Activated CD8-positive, alpha-beta T cell treated with anti-CD3 and anti-CD28 coated beads, Interleukin-2, amount 10 ng/mL, durations not matched to agents 7 days and 5 days (primary cell): ENCODE data around the gene NOXA1. TPM values are rescaled to one million over a fixed set of nuclear protein-coding genes. Genes with fewer than 3 reads are reported as not detected.
A peak's percentile ranks its signal among the peaks of the same experiment; 100 is the strongest.

Source experiments
- ATAC-seq: fragments of 150-1000 bp; cut with Tn5 transposase; one replicate; pipeline ENCODE4 v1.10.0; 2021; ENCODE audit warnings: moderate library complexity
- CTCF ChIA-PET: fragments of 350-600 bp; sonication (Branson Sonifier 250); formaldehyde crosslinking; loops from one replicate; lab custom pipeline; 2021; ENCODE audit warnings: antibody characterized with exemption; lab: Charles Lee
- POLR2A ChIA-PET: fragments of 350-600 bp; sonication (Branson Sonifier 250); formaldehyde crosslinking; loops from one replicate; lab custom pipeline; 2021; ENCODE audit warnings: antibody characterized with exemption; lab: Charles Lee
- DNase-seq: peaks from one replicate; pipeline ENCODE4 v3.0.0-alpha.2; 2020
- H3K27ac Mint-ChIP-seq: one replicate; pipeline ENCODE4 v1.8.0; 2021; ENCODE audit warnings: mild to moderate bottlenecking, mixed read lengths
- H3K27me3 Mint-ChIP-seq: one replicate; pipeline ENCODE4 v1.8.0; 2021; ENCODE audit warnings: low read depth, mixed read lengths
- H3K36me3 Mint-ChIP-seq: one replicate; pipeline ENCODE4 v1.8.0; 2021; ENCODE audit warnings: low read depth, mixed read lengths
- H3K4me1 Mint-ChIP-seq: one replicate; pipeline ENCODE4 v1.8.0; 2021; ENCODE audit warnings: low read depth, mixed read lengths
- H3K4me3 Mint-ChIP-seq: one replicate; pipeline ENCODE4 v1.8.0; 2021; ENCODE audit warnings: mild to moderate bottlenecking, mixed read lengths
- H3K9me3 Mint-ChIP-seq: one replicate; pipeline ENCODE4 v1.8.0; 2022; ENCODE audit warnings: mixed read lengths; ENCODE audit not compliant: insufficient read depth
- total RNA-seq, 2 experiments: library from RNA; stranded (reverse); gene quantifications; one replicate each; pipeline ENCODE4 v1.2.3, GENCODE V29; 2021

NOXA1 gene
- total RNA-seq, 2 experiments from 2014 or later, result 0.52 to 0.58 TPM

DNA sequence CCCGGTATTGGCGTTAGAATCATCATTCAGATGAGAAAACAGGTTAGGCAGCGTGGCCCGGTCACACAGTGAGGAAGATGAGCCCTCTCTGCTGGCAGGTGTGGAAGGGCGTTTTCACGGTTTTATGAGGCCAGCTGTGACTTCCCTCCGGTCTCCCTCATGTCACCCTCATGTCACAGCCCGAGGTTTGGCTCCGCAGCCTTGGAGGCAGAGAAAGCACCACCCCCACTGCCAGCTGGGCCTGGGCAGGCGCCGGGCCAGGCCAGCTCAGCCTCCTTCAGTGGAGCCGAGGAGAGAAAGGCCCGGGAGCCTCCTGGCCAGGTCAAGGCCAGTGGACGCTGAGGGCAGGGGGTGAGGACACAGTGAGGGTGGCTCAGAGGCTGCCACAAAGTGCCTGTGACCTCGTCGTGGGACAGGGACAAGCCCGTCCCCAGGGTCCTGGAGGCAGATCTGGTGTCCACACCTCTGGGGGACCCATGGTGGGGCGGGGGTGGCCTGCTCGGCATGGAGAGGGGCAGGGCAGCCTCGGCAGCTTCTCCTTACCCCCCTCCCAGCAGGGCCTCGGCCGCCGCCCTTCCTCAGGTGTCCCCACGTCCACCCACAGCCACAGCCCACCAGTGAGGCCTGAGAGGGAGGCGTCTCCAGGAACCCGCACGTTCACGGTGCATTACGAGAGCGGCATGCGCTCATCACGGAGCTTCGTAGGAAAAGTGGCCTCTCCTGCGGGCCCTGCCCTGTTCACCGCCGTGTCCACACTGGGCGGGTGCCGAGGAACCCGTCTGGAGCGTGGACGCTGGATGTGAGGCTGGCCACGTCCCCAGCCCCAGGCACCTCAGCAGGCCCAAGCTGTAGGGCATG is 32.4 kb upstream of the NOXA1 start:
- CTCF ChIA-PET, result no interaction called here
- ATAC-seq (no peak), DNase-seq (no peak)
- H3K27ac Mint-ChIP-seq, result peak overlapping the region; percentile 50
- H3K9me3 Mint-ChIP-seq, result no peaks in the 10 kb centered on the region
- no peaks in the 10 kb centered on the region for H3K27me3 Mint-ChIP-seq
- H3K36me3 Mint-ChIP-seq, result no peaks in the 10 kb centered on the region
- POLR2A ChIA-PET, result interaction anchor here (0.5 to 0.6 kb wide), 2 partner anchors 24 to 1688 kb away, joined by 3 read pairs; no protein-coding TSS in a partner anchor
- no peak overlapping the region for H3K4me3 Mint-ChIP-seq
- H3K4me1 Mint-ChIP-seq, result peaks cover 16% of the 10 kb centered on the region

DNA sequence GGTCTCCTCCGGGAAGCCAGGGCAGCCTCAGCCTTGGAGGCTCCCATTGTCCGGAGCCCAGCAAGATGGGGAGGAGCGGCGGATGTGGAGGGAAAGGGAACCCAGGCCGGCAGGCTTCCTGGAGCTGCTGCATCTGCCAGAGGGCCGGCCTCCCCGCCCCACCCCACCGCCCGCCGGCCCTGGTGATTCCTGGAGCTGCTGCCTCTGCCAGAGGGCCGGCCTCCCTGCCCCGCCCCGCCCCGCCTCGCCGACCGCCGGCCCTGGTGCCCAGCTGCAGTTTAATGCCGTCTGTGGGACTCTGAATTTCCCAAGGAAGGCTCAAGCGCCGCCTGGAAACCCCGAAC is 31.8 kb upstream of the NOXA1 start:
- no peak for DNase-seq
- POLR2A ChIA-PET, result interaction anchor here (0.6 kb wide), 1 partner anchor 1689 kb away, joined by 3 read pairs; no protein-coding TSS in a partner anchor
- H3K27me3 Mint-ChIP-seq, result no peaks in the 10 kb centered on the region
- H3K27ac Mint-ChIP-seq, result no peak overlapping the region
- CTCF ChIA-PET, result no interaction called here
- no peaks in the 10 kb centered on the region for H3K9me3 Mint-ChIP-seq
- no peaks in the 10 kb centered on the region for H3K36me3 Mint-ChIP-seq
- H3K4me1 Mint-ChIP-seq, result peaks cover 13% of the 10 kb centered on the region
- H3K4me3 Mint-ChIP-seq, result no peak overlapping the region
- no peak for ATAC-seq

DNA sequence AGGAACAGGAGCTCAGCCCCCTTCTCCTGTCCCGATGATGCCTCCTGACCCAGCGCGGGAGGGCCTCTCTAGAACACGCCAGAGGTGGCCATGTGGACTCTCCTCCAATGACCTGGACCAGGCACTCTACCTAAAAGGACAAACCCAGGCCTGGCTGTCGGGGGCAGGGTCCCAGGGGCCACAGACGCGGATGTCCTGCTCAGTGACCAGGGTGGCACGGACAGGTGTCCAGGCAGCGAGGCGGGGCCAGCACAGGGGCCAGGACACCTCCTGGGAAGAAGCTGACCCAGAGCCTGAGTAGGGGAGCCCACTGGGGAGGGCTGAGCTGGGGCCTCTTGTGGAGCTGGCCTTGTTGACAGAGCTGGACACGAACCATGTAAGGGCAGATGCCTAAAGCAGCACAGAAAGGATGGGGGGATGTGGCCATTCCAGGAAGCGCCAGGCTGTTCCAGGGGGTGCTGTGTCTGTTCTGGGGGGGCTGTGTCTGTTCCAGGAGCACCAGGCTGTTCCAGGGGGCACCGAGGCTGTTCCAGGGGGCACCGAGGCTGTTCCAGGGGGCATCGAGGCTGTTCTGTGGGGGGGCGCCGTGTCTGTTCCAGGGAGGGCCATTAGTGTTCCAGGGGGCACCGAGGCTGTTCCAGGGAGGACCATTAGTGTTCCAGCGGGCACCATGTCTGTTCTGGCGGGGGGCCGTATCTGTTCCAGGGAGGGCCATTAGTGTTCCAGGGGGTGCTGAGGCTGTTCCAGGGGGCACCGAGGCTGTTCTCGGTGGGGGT is 30.8 kb upstream of the NOXA1 start:
- H3K36me3 Mint-ChIP-seq, result no peaks in the 10 kb centered on the region
- ChIA-PET POLR2A (no interaction called here), CTCF (no interaction called here)
- no peak for ATAC-seq
- H3K4me1 Mint-ChIP-seq, result peaks cover 8% of the 10 kb centered on the region
- no peak for DNase-seq
- no peak overlapping the region for H3K4me3 Mint-ChIP-seq
- H3K9me3 Mint-ChIP-seq, result no peaks in the 10 kb centered on the region
- H3K27ac Mint-ChIP-seq, result no peak overlapping the region
- no peaks in the 10 kb centered on the region for H3K27me3 Mint-ChIP-seq

DNA sequence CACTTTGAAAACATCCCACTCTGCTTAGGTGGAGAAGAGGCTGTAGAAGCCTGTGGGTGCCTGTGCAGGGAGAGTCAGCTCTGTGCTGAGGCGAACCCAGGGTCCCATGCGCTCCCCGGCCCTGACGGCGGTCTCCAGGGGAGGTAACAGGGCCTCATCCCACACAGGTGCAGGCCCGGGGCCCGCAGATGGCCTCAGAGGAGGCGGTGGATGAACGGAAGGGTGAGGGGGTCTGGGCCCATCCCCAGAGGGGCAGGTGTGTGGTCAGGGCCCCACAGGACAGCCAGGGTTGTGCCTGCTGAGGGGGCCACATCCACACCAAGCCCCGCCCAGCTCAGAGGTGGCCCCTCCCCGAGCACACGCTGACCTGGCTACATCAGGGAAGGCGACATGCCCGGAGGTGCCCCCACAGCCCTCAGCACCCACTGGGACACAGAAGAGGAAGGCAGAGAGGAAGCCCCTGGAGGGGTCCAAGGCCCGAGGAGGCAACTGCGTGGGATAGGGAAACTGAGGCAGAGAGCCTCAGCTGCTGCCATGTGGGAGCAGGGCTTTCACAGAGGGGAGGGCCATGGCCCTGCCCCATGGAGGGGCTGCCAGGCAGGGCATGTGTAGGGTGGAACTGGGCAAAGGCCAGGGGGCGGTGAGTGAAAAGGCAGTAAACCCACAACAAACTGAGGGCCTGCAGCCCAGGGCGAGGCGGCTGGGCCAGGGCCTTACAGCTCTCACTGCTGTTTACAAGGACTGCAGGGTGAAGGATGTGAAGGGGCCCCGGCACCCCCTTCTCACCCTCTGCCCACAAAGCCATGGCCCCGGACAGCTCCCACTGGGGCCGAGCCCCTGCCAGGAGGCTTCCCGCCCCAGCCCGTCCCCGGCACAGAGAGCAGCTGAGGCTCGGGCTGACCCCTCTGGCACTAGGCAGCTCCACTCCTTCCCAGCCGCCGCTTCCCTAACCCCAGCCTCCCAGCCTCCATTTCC is 29.7 kb upstream of the NOXA1 start:
- DNase-seq (no peak), ATAC-seq (no peak)
- no peaks in the 10 kb centered on the region for H3K9me3 Mint-ChIP-seq
- ChIA-PET CTCF (no interaction called here), POLR2A (no interaction called here)
- H3K27ac Mint-ChIP-seq, result no peak overlapping the region
- H3K36me3 Mint-ChIP-seq, result no peaks in the 10 kb centered on the region
- H3K27me3 Mint-ChIP-seq, result no peaks in the 10 kb centered on the region
- peaks cover 3% of the 10 kb centered on the region for H3K4me1 Mint-ChIP-seq
- no peak overlapping the region for H3K4me3 Mint-ChIP-seq

DNA sequence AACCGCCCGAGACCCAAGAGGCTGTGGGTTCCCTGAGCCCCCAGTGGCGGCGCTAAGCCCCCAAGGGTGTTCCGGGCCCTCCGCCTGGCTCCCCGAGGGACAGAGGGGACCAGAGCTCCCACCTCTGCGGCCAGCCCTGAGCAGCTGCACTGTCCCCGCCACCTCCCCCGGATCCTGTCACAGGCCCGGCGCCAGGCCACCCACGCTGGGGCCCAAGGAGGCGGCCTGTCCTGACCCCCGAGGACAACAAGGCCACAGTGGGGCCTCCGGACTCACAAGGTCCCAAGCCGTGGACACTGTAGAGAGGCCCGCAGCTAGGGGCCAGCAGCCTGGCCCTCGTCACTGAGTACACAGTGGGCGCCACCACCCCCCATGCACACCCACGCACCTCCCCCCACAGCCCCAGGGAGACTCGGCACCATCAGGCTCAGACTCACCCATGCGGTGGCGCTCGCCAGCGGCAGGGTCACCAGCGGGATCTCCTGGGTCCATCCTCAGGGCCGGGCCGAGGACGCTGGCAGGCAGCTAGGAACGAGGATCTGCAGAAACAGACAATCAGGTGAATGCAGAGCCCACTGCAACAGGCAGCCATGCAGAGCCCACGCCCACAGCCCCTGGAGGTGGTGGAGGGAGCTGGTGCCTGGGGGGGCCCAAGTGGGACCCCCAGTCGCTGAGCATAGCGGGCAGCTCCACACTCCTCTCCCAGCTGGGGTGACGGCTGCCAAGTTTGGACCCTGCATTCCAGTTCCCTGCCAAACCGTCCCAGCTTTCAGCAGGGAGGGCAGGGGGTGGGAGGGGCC is 28.1 kb upstream of the NOXA1 start:
- Mint-ChIP-seq H3K36me3 (no peaks in the 10 kb centered on the region), H3K27ac (no peak overlapping the region)
- CTCF ChIA-PET, result no interaction called here

DNA sequence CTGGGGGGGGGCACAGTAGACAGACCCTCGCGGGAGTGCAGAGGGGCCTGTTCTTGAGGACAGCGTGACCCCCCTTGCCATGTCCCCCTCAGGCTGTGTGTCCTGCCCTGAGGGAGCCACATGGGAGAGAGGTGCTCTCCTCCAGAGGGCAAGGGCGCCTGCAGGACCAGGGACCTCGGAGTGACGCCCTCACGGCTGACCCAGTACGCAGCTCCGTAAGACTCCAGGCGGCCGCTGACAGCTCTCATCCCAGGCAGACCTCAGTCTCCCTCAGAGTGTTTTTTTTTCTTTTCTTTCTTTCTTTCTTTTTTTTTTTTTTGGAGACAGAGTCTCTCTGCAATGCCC is 27.6 kb upstream of the NOXA1 start:
- CTCF ChIA-PET, result no interaction called here
- H3K27me3 Mint-ChIP-seq, result no peaks in the 10 kb centered on the region
- POLR2A ChIA-PET, result no interaction called here
- no peak overlapping the region for H3K27ac Mint-ChIP-seq
- no peak overlapping the region for H3K4me3 Mint-ChIP-seq
- ATAC-seq (no peak), DNase-seq (no peak)
- H3K9me3 Mint-ChIP-seq, result no peaks in the 10 kb centered on the region
- H3K4me1 Mint-ChIP-seq, result no peaks in the 10 kb centered on the region
- H3K36me3 Mint-ChIP-seq, result no peaks in the 10 kb centered on the region

More for the DNA sequence above, 28.1 kb upstream of the NOXA1 start:
- ATAC-seq (no peak), DNase-seq (no peak)
- POLR2A ChIA-PET, result no interaction called here
- Mint-ChIP-seq H3K4me3 (no peak overlapping the region), H3K9me3 (no peaks in the 10 kb centered on the region), H3K27me3 (no peaks in the 10 kb centered on the region), H3K4me1 (peaks cover 3% of the 10 kb centered on the region)

DNA sequence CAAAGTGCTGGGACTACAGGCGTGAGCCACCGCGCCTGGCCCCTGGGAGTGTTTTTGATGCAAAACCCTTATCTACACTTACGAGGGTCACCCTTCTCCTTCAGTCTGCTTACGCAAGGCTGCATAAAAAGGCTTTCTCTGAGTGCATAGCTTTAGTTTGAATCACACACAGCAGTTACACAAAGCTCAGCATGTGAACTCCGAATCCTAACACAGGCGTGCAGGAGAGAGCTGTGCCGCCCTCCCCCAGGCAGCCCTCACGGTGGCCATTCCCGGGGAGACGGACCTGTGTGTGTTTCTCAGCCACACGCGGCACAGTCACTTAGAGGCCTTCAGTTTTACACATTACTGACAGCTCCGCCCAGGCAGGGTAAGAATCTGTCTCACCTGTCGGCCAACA is 27.0 kb upstream of the NOXA1 start:
- CTCF ChIA-PET, result no interaction called here
- no peak for ATAC-seq
- H3K4me3 Mint-ChIP-seq, result no peak overlapping the region
- no peaks in the 10 kb centered on the region for H3K36me3 Mint-ChIP-seq
- H3K27ac Mint-ChIP-seq, result no peak overlapping the region
- H3K9me3 Mint-ChIP-seq, result no peaks in the 10 kb centered on the region
- no peaks in the 10 kb centered on the region for H3K27me3 Mint-ChIP-seq
- no peak for DNase-seq
- POLR2A ChIA-PET, result no interaction called here
- H3K4me1 Mint-ChIP-seq, result no peaks in the 10 kb centered on the region

DNA sequence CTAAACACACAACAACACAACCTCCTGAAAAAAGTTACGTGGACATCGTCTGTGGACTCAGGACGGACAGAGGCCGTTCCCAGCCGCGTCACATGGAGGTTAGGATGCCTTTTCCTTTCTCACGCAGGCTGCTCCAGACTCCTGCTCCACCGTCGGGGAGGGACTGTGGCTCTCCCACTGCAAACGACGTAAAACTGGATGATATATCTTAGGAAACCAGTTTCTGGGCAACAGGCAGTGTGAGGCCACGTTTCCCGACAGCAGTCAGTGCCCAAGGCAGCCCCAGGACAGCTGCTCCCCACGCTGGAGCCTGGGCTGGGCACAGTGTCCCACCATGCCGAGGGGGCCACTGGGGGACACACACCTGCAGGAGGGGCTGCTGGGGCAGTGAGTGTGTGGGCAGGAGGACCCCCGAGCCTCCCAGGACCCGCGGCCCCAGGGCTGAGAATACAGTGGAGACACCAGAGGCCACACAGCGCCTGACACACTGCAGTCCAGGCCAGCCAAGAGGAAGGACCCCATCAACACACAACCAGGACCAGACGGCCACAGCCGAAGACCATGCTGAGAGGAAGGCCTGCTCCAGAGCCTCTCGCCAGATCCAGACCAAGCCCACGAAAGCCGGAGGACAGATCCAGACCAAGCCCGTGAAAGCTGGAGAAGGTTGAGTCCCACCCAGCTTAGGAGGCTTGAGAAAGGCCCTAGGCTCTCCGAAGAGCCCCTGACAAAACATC is 26.4 kb upstream of the NOXA1 start:
- no peak overlapping the region for H3K27ac Mint-ChIP-seq
- no peaks in the 10 kb centered on the region for H3K27me3 Mint-ChIP-seq
- no peaks in the 10 kb centered on the region for H3K9me3 Mint-ChIP-seq
- ChIA-PET POLR2A (no interaction called here), CTCF (no interaction called here)
- no peaks in the 10 kb centered on the region for H3K36me3 Mint-ChIP-seq
- DNase-seq, result no peak
- H3K4me3 Mint-ChIP-seq, result no peak overlapping the region
- no peaks in the 10 kb centered on the region for H3K4me1 Mint-ChIP-seq
- no peak for ATAC-seq

DNA sequence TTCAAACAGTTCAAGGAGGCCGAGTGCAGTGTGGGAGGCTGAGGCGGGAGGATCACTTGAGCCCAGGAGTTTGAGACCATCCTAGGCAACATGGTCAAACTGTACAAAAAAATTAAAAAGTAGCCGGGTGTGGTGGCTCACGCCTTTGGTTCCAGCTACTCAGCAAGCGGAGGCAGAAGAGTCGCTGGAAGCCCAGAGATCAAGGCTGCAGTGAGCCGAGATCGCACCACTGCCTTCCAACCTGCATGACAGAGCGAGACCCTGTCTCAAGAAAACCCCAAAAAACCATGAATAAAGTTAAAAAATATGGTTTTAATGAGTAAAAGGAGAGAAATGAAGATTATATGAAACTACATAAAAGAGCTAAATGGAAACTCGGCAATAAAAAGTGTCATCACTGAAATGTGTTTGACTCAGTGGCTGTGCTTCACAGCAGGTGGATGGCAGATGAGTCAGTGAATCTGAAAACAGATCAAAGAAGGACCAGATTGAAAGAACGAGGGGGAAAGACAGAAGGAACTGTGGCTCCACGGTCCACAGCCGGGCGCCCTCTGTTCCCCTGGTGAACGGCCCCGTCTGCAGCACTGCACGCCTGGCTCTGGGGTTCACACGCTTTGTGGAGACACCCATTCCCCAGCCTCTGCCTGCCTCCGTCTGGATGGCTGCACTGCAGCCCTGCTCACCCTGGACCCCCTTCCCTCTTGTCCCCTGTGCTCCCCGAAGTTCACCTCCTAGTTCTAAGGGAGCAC is 25.3 kb upstream of the NOXA1 start:
- DNase-seq (no peak), ATAC-seq (no peak)
- H3K36me3 Mint-ChIP-seq, result peaks cover 6% of the 10 kb centered on the region
- H3K27ac Mint-ChIP-seq, result no peak overlapping the region
- CTCF ChIA-PET, result no interaction called here
- POLR2A ChIA-PET, result no interaction called here
- no peaks in the 10 kb centered on the region for H3K27me3 Mint-ChIP-seq
- no peaks in the 10 kb centered on the region for H3K9me3 Mint-ChIP-seq
- H3K4me1 Mint-ChIP-seq, result no peaks in the 10 kb centered on the region
- no peak overlapping the region for H3K4me3 Mint-ChIP-seq
